ENCODE data around the gene CCDC152.

The CCDC152 gene

DNA sequence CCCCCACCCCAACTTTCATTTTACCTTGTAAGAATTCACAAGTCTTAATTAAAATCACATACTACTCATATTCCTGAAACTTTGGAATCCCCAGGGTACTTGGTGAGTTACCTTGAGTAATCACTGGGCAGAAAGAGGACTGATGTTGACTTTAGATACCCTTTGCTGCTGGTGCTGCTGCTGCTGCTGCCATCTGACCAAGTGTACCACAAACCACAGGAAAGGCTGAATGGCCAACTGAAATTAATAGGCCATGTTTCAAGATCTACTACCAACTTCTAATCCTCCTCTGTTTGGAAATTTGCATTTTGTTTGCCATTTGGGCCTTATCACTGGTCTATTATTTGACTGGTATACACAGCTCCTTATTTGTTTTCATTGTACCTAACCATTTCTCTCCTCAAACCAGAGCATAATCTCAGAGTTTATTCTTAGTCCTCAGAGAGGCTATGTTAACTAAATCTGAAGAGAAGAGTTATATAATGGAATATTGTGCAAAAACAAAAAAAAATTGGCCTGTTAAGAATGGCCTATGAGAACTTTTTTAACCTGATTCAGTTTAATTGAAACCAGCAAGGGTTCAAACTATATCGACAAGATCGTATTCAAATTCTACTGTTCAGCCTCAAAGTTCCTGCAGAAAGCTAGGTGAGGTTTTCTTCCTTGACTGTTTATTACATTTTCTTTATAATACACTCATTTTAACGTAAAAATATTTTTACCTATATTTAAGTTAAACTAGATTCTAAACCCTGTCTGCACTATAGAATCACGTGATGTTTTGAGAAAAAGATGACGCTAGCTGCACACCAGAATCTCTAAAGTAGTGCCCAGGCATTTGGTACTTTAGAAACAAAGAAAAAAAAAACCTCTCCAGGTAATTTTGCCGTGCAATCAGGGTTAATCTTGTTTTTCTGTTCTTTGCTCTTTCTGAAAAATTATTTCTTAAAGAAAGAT, 41.9 kb downstream of the CCDC152 start:
- Histone ChIP-seq H3K27ac (no peak overlapping the region), H3K4me3 (ENCODE audit: low read depth, low read length) (no peak overlapping the region), H3K9me3 (ENCODE audit: severe bottlenecking) (no peaks in the 10 kb centered on the region), H3K36me3 (no peaks in the 10 kb centered on the region), H3K27me3 (ENCODE audit: insufficient read depth, low read depth, severe bottlenecking) (peaks cover 35% of the 10 kb centered on the region)
- no peak for DNase-seq
- TF ChIP-seq, protein P1, sequence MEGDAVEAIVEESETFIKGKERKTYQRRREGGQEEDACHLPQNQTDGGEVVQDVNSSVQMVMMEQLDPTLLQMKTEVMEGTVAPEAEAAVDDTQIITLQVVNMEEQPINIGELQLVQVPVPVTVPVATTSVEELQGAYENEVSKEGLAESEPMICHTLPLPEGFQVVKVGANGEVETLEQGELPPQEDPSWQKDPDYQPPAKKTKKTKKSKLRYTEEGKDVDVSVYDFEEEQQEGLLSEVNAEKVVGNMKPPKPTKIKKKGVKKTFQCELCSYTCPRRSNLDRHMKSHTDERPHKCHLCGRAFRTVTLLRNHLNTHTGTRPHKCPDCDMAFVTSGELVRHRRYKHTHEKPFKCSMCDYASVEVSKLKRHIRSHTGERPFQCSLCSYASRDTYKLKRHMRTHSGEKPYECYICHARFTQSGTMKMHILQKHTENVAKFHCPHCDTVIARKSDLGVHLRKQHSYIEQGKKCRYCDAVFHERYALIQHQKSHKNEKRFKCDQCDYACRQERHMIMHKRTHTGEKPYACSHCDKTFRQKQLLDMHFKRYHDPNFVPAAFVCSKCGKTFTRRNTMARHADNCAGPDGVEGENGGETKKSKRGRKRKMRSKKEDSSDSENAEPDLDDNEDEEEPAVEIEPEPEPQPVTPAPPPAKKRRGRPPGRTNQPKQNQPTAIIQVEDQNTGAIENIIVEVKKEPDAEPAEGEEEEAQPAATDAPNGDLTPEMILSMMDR (IDR thresholded peaks at IDR 0.05; ENCODE audit: low read depth, low read length): no peak

DNA sequence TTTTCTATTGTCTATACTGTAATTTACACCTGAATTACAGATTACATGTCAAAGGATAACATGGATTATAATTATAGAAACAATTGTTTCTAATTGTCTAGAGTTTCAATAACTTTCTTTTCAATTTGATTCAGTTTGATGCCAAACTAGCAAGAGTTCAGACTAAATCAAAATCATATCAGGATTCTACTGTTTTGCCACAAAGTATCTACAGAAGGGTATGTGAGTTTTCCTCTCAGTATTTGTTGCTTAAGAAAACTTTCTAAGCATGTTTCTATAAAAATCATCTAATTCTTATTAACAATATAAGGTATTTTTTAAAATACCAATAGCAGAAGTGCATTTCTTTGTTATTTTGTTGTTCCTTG, 42.6 kb downstream of the CCDC152 start:
- no peak for DNase-seq
- no peaks in the 10 kb centered on the region for H3K36me3 ChIP-seq
- TF ChIP-seq, protein P1 (IDR thresholded peaks at IDR 0.05; ENCODE audit: low read depth, low read length): no peak
- peaks cover 41% of the 10 kb centered on the region for H3K27me3 ChIP-seq (ENCODE audit: insufficient read depth, low read depth, severe bottlenecking)
- H3K27ac ChIP-seq: no peak overlapping the region
- H3K4me3 ChIP-seq (ENCODE audit: low read depth, low read length): no peak overlapping the region
- no peaks in the 10 kb centered on the region for H3K9me3 ChIP-seq (ENCODE audit: severe bottlenecking)

DNA sequence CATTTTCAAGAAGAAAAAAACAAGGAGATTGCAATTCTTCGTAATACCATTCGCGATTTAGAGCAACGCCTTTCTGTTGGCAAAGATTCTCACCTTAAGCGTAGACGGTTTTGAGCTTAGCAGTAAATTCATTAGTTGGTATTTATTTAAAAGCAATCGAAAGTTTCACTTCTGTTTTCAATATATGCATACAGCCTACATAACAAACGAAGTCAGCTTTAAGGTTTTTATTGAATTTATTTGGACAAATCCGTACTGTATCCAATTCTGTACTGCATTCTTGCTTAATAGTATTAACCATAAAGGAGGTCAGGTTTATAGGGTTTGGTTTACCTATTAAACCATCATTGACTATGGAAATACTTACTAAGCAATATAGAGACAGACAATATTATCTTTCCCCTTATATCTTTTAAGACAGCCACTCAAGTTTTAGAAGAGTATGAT, 43.1 kb downstream of the CCDC152 start:
- no peaks in the 10 kb centered on the region for H3K36me3 ChIP-seq
- no peak overlapping the region for H3K27ac ChIP-seq
- TF ChIP-seq, protein P1 (IDR thresholded peaks at IDR 0.05; ENCODE audit: low read depth, low read length): no peak
- no peaks in the 10 kb centered on the region for H3K9me3 ChIP-seq (ENCODE audit: severe bottlenecking)
- peaks cover 46% of the 10 kb centered on the region for H3K27me3 ChIP-seq (ENCODE audit: insufficient read depth, low read depth, severe bottlenecking)
- H3K4me3 ChIP-seq (ENCODE audit: low read depth, low read length): no peak overlapping the region
- no peak for DNase-seq

DNA sequence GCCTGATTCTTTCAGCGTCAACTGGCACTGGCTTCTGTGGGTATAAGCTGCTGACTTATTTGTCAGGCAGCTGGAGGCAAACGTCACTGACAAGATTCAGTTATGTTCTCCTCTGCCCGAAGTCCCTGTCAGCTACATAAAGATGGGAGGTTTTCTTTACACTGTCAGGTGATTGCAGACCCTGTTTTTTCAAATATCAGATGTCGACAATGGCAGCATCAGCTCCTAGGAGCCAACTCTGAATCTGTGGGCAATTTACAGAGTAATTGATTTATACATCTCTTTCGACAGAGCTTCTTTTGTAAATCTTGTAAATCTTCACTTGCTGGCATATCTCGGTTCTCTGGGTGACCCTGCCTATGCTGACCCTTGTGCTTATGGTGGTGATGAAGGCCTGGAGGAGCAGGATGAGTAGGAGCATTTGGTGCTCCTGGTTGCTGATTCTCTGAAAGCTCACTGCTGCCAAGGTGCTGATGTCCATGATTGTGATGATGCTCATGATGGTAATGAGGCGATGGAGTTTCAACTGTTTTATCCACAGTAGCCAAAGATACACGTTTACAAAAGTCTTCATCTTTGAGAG, 44.2 kb downstream of the CCDC152 start:
- Histone ChIP-seq H3K36me3 (no peaks in the 10 kb centered on the region), H3K4me3 (ENCODE audit: low read depth, low read length) (no peak overlapping the region), H3K27me3 (ENCODE audit: insufficient read depth, low read depth, severe bottlenecking) (peaks cover 53% of the 10 kb centered on the region), H3K9me3 (ENCODE audit: severe bottlenecking) (no peaks in the 10 kb centered on the region), H3K27ac (no peak overlapping the region)
- no peak for DNase-seq
- TF ChIP-seq, protein P1 (IDR thresholded peaks at IDR 0.05; ENCODE audit: low read depth, low read length): no peak

DNA sequence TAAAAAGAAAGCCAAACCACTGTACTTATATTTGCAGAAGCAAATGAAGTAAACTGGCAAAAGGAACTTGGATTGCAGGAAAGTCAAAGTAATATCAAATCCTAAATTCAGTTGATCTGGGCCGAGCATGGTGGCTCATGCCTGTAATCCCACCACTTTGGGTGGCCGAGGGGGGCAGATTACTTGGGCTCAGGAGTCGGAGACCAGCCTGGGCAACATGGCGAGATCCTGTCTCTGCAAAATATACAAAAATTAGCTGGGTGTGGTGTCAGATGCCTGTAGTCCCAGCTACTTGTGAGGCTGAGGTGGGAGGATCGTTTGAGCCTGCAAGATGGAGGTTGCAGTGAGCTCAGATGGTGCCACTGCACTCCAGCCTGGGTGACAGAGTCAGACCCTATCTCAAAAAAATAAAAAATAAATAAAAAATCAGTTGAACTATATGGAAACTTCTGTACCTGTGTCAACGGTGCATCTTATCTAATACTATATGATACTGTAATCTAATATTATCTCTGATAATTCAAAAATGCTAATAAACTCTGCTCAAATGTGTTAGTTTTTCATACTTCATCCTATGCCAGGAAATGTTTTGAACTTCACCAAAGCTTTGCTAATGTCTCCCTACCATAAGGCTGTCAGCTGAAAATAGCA, 45.0 kb downstream of the CCDC152 start:
- TF ChIP-seq, protein P1 (IDR thresholded peaks at IDR 0.05; ENCODE audit: low read depth, low read length): no peak
- DNase-seq: no peak
- H3K27ac ChIP-seq: no peak overlapping the region
- peaks cover 61% of the 10 kb centered on the region for H3K27me3 ChIP-seq (ENCODE audit: insufficient read depth, low read depth, severe bottlenecking)
- H3K4me3 ChIP-seq (ENCODE audit: low read depth, low read length): no peak overlapping the region
- H3K36me3 ChIP-seq: no peaks in the 10 kb centered on the region
- H3K9me3 ChIP-seq (ENCODE audit: severe bottlenecking): no peaks in the 10 kb centered on the region

All from WERI-Rb-1 (cell line).